ENCODE measurements around the gene STX7.

STX7 gene

DNA sequence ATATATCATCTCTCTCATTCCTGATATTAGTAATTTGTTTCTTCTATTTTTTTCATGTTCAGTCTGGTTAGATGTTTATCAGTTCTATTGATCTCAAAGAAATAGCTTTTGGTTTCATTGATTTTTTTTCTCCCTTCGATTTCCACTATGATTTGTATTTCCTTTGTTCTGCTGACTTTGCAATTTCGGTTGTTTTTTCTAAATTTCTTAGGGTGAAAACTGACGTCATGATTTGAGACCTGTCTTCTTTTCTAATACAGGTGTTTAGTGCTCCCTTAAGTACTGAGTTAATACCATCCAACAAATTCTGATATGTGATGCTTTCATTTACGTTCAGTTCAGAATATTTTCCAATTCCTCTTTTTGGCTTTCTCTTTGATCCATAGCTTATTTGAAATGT, 25.2 kb downstream of the STX7 start:
- Histone ChIP-seq H3K36me3 (ENCODE audit: insufficient read depth, low read length) (peaks cover 49% of the 10 kb centered on the region), H3K79me2 (ENCODE audit: insufficient read depth, low read length) (peaks cover 45% of the 10 kb centered on the region)

DNA sequence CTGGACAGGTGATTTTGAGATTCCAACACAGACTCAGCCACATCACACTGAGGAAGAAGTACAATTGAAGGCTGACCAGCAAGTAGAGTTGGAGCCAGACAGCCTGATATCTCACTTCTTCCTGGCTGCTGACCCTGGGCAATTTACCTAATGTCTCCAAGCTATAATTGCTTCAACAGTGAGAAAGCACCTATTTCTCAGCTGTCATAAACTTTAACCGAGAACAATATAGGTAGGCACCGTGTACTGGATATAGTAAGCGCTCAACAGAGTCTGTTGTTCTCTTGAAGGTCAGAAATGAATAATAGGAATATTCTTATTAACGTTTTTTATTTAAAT, 28.3 kb downstream of the STX7 start:
- Histone ChIP-seq H4K20me1 (ENCODE audit: insufficient read depth, low read length) (no peaks in the 10 kb centered on the region), H2AFZ (ENCODE audit: low read length) (no peak overlapping the region), H3K9me2 (ENCODE audit: low read depth, low read length) (no peaks in the 10 kb centered on the region), H3K4me2 (ENCODE audit: low read length) (peak overlapping the region; percentile 40), H3F3A (ENCODE audit: insufficient read depth, low read length) (no peaks in the 10 kb centered on the region), H3K36me3 (ENCODE audit: insufficient read depth, low read length) (peaks cover 72% of the 10 kb centered on the region), H3K9ac (ENCODE audit: low read length) (peak overlapping the region; percentile 10; the same call in 1 of the 2 replicates), H3K4me3 (ENCODE audit: low read depth, low read length, poor library complexity, severe bottlenecking) (no peak overlapping the region), H3K4me1 (ENCODE audit: insufficient read depth, low read length, severe bottlenecking) (peaks cover 41% of the 10 kb centered on the region), H3K9me3 (ENCODE audit: low read length) (no peaks in the 10 kb centered on the region), H3K79me2 (ENCODE audit: insufficient read depth, low read length) (peaks cover 52% of the 10 kb centered on the region), H3K27ac (ENCODE audit: low read depth, low read length, poor library complexity, severe bottlenecking) (peak overlapping the region; percentile 77), H3K27me3 (ENCODE audit: insufficient read depth, low read length) (no peaks in the 10 kb centered on the region)
- TF ChIP-seq EZH2 (IDR thresholded peaks at IDR 0.05; ENCODE audit: borderline replicate concordance, low read length) = no peak
- TF ChIP-seq, protein P1, sequence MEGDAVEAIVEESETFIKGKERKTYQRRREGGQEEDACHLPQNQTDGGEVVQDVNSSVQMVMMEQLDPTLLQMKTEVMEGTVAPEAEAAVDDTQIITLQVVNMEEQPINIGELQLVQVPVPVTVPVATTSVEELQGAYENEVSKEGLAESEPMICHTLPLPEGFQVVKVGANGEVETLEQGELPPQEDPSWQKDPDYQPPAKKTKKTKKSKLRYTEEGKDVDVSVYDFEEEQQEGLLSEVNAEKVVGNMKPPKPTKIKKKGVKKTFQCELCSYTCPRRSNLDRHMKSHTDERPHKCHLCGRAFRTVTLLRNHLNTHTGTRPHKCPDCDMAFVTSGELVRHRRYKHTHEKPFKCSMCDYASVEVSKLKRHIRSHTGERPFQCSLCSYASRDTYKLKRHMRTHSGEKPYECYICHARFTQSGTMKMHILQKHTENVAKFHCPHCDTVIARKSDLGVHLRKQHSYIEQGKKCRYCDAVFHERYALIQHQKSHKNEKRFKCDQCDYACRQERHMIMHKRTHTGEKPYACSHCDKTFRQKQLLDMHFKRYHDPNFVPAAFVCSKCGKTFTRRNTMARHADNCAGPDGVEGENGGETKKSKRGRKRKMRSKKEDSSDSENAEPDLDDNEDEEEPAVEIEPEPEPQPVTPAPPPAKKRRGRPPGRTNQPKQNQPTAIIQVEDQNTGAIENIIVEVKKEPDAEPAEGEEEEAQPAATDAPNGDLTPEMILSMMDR (IDR thresholded peaks at IDR 0.05; ENCODE audit: low read length) = no peak

More for the DNA sequence above, 25.2 kb downstream of the STX7 start:
- H3K4me1 ChIP-seq (ENCODE audit: insufficient read depth, low read length, severe bottlenecking) = peaks cover 70% of the 10 kb centered on the region
- no peak overlapping the region for H3K4me3 ChIP-seq (ENCODE audit: low read depth, low read length, poor library complexity, severe bottlenecking)
- H2AFZ ChIP-seq (ENCODE audit: low read length) = no peak overlapping the region
- no peak overlapping the region for H3K4me2 ChIP-seq (ENCODE audit: low read length)
- no peaks in the 10 kb centered on the region for H3K9me3 ChIP-seq (ENCODE audit: low read length)
- no peak overlapping the region for H3K9ac ChIP-seq (ENCODE audit: low read length)
- no peak overlapping the region for H3K27ac ChIP-seq (ENCODE audit: low read depth, low read length, poor library complexity, severe bottlenecking)
- no peaks in the 10 kb centered on the region for H3F3A ChIP-seq (ENCODE audit: insufficient read depth, low read length)
- no peaks in the 10 kb centered on the region for H4K20me1 ChIP-seq (ENCODE audit: insufficient read depth, low read length)
- H3K9me2 ChIP-seq (ENCODE audit: low read depth, low read length) = no peaks in the 10 kb centered on the region
- TF ChIP-seq, protein P1 (IDR thresholded peaks at IDR 0.05; ENCODE audit: low read length) = no peak
- no peak for TF ChIP-seq EZH2 (IDR thresholded peaks at IDR 0.05; ENCODE audit: borderline replicate concordance, low read length)
- no peaks in the 10 kb centered on the region for H3K27me3 ChIP-seq (ENCODE audit: insufficient read depth, low read length)

DNA sequence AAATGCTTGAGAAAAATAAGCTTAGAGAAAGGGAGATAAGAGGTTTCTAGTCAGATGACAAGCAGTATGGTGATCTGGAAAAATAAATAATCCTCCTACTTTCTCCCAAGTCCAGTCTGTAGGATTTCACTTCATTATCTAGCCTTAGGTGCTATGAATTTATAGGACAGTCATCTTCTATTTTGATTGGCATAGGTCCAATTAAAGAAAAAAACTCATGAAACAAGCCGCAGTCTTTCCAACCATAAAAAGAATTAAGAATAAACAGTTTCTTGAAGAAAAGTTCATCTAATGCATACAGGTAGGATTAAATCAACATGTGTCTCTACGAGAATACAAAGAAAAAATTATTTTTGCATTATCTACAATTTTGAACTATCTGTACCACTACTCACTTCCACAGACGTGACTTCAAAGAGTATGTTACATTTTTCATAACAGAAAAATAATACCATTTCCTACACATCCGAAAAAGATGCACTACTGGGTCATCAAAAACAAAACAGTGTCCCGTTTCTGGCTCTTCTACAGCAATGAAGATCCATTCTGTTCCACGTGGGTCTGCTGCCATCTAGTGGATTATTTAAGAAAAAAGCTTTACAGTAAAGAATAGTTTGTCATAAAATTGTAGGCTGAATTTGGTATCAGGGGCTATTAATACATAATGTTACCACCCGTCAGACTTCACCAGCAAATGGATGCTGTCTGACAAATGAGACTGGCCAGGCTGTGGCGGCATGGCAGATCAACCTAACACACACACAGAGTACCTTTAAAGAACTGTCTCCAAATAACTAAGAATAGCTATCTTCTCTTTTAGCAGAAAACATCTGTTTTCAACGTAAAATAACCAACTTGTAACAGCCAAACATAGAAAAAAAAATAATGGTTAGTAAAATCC, 28.9 kb downstream of the STX7 start:
- peak overlapping the region; percentile 40 for H3K4me2 ChIP-seq (ENCODE audit: low read length)
- peaks cover 68% of the 10 kb centered on the region for H3K36me3 ChIP-seq (ENCODE audit: insufficient read depth, low read length)
- no peaks in the 10 kb centered on the region for H3K27me3 ChIP-seq (ENCODE audit: insufficient read depth, low read length)
- peak overlapping the region; percentile 77 for H3K27ac ChIP-seq (ENCODE audit: low read depth, low read length, poor library complexity, severe bottlenecking)
- no peaks in the 10 kb centered on the region for H3K9me2 ChIP-seq (ENCODE audit: low read depth, low read length)
- no peak overlapping the region for H3K4me3 ChIP-seq (ENCODE audit: low read depth, low read length, poor library complexity, severe bottlenecking)
- TF ChIP-seq, protein P1 (IDR thresholded peaks at IDR 0.05; ENCODE audit: low read length) = peak; percentile 71
- TF ChIP-seq EZH2 (IDR thresholded peaks at IDR 0.05; ENCODE audit: borderline replicate concordance, low read length) = no peak
- peaks cover 37% of the 10 kb centered on the region for H3K4me1 ChIP-seq (ENCODE audit: insufficient read depth, low read length, severe bottlenecking)
- no peaks in the 10 kb centered on the region for H4K20me1 ChIP-seq (ENCODE audit: insufficient read depth, low read length)
- no peaks in the 10 kb centered on the region for H3K9me3 ChIP-seq (ENCODE audit: low read length)
- H2AFZ ChIP-seq (ENCODE audit: low read length) = no peak overlapping the region
- peak overlapping the region; percentile 10; the same call in 1 of the 2 replicates for H3K9ac ChIP-seq (ENCODE audit: low read length)
- no peaks in the 10 kb centered on the region for H3F3A ChIP-seq (ENCODE audit: insufficient read depth, low read length)
- peaks cover 47% of the 10 kb centered on the region for H3K79me2 ChIP-seq (ENCODE audit: insufficient read depth, low read length)

All from OCI-LY1 (cell line).